Measurements from ENCODE around the gene ZNF319. TPM values are rescaled to one million over a fixed set of nuclear protein-coding genes. Genes with fewer than 3 reads are reported as not detected.

ZNF319 gene
- polyA plus RNA-seq, 1 donor (not counting 4 experiments of a cell fraction or from before 2014, with no cell fraction given), result 3.3 TPM

DNA sequence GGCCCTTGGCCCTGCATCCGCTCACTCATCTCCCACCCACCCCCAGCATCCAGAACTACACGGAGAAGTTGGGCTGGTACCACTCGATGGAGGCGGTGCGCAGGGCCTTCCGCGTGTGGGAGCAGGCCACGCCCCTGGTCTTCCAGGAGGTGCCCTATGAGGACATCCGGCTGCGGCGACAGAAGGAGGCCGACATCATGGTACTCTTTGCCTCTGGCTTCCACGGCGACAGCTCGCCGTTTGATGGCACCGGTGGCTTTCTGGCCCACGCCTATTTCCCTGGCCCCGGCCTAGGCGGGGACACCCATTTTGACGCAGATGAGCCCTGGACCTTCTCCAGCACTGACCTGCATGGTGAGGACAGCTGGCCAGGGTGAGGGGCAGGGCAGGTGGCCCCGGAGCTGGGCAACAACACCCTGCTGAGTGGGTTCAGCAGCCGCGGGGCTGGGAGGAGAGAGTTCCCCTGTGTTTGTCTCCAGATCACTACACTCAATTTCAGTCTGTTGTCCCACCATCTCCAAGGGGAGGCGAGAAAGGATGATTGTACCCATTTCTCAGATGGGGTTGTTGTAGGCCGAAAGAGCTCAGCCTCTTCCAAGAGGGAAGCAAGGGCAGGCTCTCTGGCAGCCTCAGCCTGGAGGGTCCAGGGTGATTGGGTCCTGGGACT, 39.5 kb upstream of the ZNF319 start:
- no peak for TF ChIP-seq EZH2 (IDR thresholded peaks at IDR 0.05; ENCODE audit: low read length)
- TF ChIP-seq, protein P1, sequence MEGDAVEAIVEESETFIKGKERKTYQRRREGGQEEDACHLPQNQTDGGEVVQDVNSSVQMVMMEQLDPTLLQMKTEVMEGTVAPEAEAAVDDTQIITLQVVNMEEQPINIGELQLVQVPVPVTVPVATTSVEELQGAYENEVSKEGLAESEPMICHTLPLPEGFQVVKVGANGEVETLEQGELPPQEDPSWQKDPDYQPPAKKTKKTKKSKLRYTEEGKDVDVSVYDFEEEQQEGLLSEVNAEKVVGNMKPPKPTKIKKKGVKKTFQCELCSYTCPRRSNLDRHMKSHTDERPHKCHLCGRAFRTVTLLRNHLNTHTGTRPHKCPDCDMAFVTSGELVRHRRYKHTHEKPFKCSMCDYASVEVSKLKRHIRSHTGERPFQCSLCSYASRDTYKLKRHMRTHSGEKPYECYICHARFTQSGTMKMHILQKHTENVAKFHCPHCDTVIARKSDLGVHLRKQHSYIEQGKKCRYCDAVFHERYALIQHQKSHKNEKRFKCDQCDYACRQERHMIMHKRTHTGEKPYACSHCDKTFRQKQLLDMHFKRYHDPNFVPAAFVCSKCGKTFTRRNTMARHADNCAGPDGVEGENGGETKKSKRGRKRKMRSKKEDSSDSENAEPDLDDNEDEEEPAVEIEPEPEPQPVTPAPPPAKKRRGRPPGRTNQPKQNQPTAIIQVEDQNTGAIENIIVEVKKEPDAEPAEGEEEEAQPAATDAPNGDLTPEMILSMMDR (optimal IDR thresholded peaks at IDR 0.05 in 1 of 3, IDR thresholded peaks at IDR 0.05 in 1 of 3, conservative IDR thresholded peaks at IDR 0.05 in 1 of 3; ENCODE audit: extremely low read depth in 1 of 3, insufficient read depth in 2 of 3, low read length in 3 of 3), result no peak
- H3K79me2 ChIP-seq (ENCODE audit: control insufficient read depth, insufficient read depth, low read length), result no peaks in the 10 kb centered on the region
- H3K4me2 ChIP-seq (ENCODE audit: control insufficient read depth, extremely low read depth, insufficient read depth, low read depth, low read length), result no peak overlapping the region
- dilution Hi-C loops (cut with MboI; ENCODE audit: extremely low pct_ligation_motif_present, low sequenced_read_pairs), result no loop called here
- no peak overlapping the region for H3K27ac ChIP-seq (ENCODE audit: control insufficient read depth, insufficient read depth, low read length)
- H4K20me1 ChIP-seq (ENCODE audit: control insufficient read depth, extremely low read depth, insufficient read depth, low read length), result no peaks in the 10 kb centered on the region
- H3K4me1 ChIP-seq (ENCODE audit: control insufficient read depth, extremely low read depth, insufficient read depth, low read length), result no peaks in the 10 kb centered on the region
- no peaks in the 10 kb centered on the region for H3K9me1 ChIP-seq (ENCODE audit: control insufficient read depth, extremely low read depth, insufficient read depth, low read length)
- no peak overlapping the region for H3K9ac ChIP-seq (ENCODE audit: control insufficient read depth, extremely low read depth, insufficient read depth, low read length)
- no peak overlapping the region for H2AFZ ChIP-seq (ENCODE audit: control insufficient read depth, low read length)
- H3K36me3 ChIP-seq (ENCODE audit: control insufficient read depth in 2 of 2, extremely low read depth in 1 of 2, insufficient read depth in 2 of 2, low read length in 2 of 2), result peaks cover 0 to 7% of the 10 kb centered on the region in 2 experiments
- FAIRE-seq, result no peak
- no peaks in the 10 kb centered on the region for H3K9me3 ChIP-seq (ENCODE audit: control insufficient read depth, low read depth, low read length)
- no peaks in the 10 kb centered on the region for H3K27me3 ChIP-seq (ENCODE audit: control insufficient read depth, extremely low read depth, insufficient read depth, low read length)
- no peak overlapping the region for H3K4me3 ChIP-seq (ENCODE audit: control insufficient read depth in 2 of 3, extremely low read depth in 1 of 3, insufficient read depth in 2 of 3, low read depth in 1 of 3, low read length in 3 of 3)
- DNase-seq (ENCODE audit: low read depth, low spot score), result no peak

GRCh38 chr16:58038219-58038641, 37.8 kb upstream of the ZNF319 start:
- no peaks in the 10 kb centered on the region for H3K27me3 ChIP-seq (ENCODE audit: control insufficient read depth, extremely low read depth, insufficient read depth, low read length)
- no peak for TF ChIP-seq EZH2 (IDR thresholded peaks at IDR 0.05; ENCODE audit: low read length)
- TF ChIP-seq, protein P1 (optimal IDR thresholded peaks at IDR 0.05 in 1 of 3, IDR thresholded peaks at IDR 0.05 in 1 of 3, conservative IDR thresholded peaks at IDR 0.05 in 1 of 3; ENCODE audit: extremely low read depth in 1 of 3, insufficient read depth in 2 of 3, low read length in 3 of 3), result no peak
- H4K20me1 ChIP-seq (ENCODE audit: control insufficient read depth, extremely low read depth, insufficient read depth, low read length), result no peaks in the 10 kb centered on the region
- DNase-seq (ENCODE audit: low read depth, low spot score), result no peak
- no peak overlapping the region for H3K27ac ChIP-seq (ENCODE audit: control insufficient read depth, insufficient read depth, low read length)
- no peak overlapping the region for H3K4me2 ChIP-seq (ENCODE audit: control insufficient read depth, extremely low read depth, insufficient read depth, low read depth, low read length)
- peaks cover 0 to 6% of the 10 kb centered on the region in 2 experiments for H3K36me3 ChIP-seq (ENCODE audit: control insufficient read depth in 2 of 2, extremely low read depth in 1 of 2, insufficient read depth in 2 of 2, low read length in 2 of 2)
- H3K79me2 ChIP-seq (ENCODE audit: control insufficient read depth, insufficient read depth, low read length), result no peaks in the 10 kb centered on the region
- FAIRE-seq, result no peak
- H3K9me1 ChIP-seq (ENCODE audit: control insufficient read depth, extremely low read depth, insufficient read depth, low read length), result no peaks in the 10 kb centered on the region
- H3K4me1 ChIP-seq (ENCODE audit: control insufficient read depth, extremely low read depth, insufficient read depth, low read length), result no peaks in the 10 kb centered on the region
- H2AFZ ChIP-seq (ENCODE audit: control insufficient read depth, low read length), result no peak overlapping the region
- H3K9ac ChIP-seq (ENCODE audit: control insufficient read depth, extremely low read depth, insufficient read depth, low read length), result no peak overlapping the region
- no peaks in the 10 kb centered on the region for H3K9me3 ChIP-seq (ENCODE audit: control insufficient read depth, low read depth, low read length)
- no peak overlapping the region for H3K4me3 ChIP-seq (ENCODE audit: control insufficient read depth in 2 of 3, extremely low read depth in 1 of 3, insufficient read depth in 2 of 3, low read depth in 1 of 3, low read length in 3 of 3)
- dilution Hi-C loops (cut with MboI; ENCODE audit: extremely low pct_ligation_motif_present, low sequenced_read_pairs), result no loop called here

Data from keratinocyte (primary cell).